Activated CD8-positive, alpha-beta T cell treated with anti-CD3 and anti-CD28 coated beads for 36 hours (primary cell): Measurements from ENCODE around the gene SUGCT. TPM values are rescaled to one million over a fixed set of nuclear protein-coding genes. Genes with fewer than 3 reads are reported as not detected.

Experiments used
- ATAC-seq: fragments of 200-7000 bp; cut with Tn5 transposase; one replicate; pipeline ENCODE4 v1.10.0; 2021; ENCODE audit warnings: mild to moderate bottlenecking, moderate library complexity
- CTCF ChIA-PET: fragments of 350-600 bp; sonication (Branson Sonifier 250); formaldehyde crosslinking; loops from one replicate; lab custom pipeline; 2021; ENCODE audit warnings: antibody characterized with exemption; lab: Charles Lee
- POLR2A ChIA-PET: fragments of 350-600 bp; sonication (Branson Sonifier 250); formaldehyde crosslinking; loops from one replicate; lab custom pipeline; 2021; ENCODE audit warnings: antibody characterized with exemption; lab: Charles Lee
- DNase-seq: peaks from one replicate; pipeline ENCODE4 v3.0.0-alpha.2; 2020
- H3K27ac Mint-ChIP-seq: one replicate; pipeline ENCODE4 v1.8.0; 2021; ENCODE audit warnings: mild to moderate bottlenecking, mixed read lengths
- H3K27me3 Mint-ChIP-seq: one replicate; pipeline ENCODE4 v1.8.0; 2021; ENCODE audit warnings: mixed read lengths
- H3K36me3 Mint-ChIP-seq: one replicate; pipeline ENCODE4 v1.8.0; 2021; ENCODE audit warnings: low read depth, mixed read lengths
- H3K4me1 Mint-ChIP-seq: one replicate; pipeline ENCODE4 v1.8.0; 2021; ENCODE audit warnings: low read depth, mixed read lengths
- H3K4me3 Mint-ChIP-seq: one replicate; pipeline ENCODE4 v1.8.0; 2021; ENCODE audit warnings: mild to moderate bottlenecking, moderate library complexity, mixed read lengths
- H3K9me3 Mint-ChIP-seq: one replicate; pipeline ENCODE4 v1.8.0; 2021; ENCODE audit warnings: mixed read lengths
- intact Hi-C: fragments of 100-400 bp; cut with micrococcal nuclease; formaldehyde crosslinking; loops from one replicate; pipeline ENCODE4 v1.10.0; 2022
- total RNA-seq, 2 experiments: library from RNA; stranded (reverse); gene quantifications; one replicate each; pipeline ENCODE4 v1.2.3, GENCODE V29; 2021
- TF ChIP-seq, protein P1 (sequence below): fragments of 200-600 bp; IDR thresholded peaks from one replicate; pipeline ENCODE4 v1.8.0; 2022; ENCODE audit warnings: antibody characterized with exemption, mild to moderate bottlenecking

SUGCT gene
- total RNA-seq, 2 experiments from 2014 or later, result 1.6 to 2.0 TPM

DNA sequence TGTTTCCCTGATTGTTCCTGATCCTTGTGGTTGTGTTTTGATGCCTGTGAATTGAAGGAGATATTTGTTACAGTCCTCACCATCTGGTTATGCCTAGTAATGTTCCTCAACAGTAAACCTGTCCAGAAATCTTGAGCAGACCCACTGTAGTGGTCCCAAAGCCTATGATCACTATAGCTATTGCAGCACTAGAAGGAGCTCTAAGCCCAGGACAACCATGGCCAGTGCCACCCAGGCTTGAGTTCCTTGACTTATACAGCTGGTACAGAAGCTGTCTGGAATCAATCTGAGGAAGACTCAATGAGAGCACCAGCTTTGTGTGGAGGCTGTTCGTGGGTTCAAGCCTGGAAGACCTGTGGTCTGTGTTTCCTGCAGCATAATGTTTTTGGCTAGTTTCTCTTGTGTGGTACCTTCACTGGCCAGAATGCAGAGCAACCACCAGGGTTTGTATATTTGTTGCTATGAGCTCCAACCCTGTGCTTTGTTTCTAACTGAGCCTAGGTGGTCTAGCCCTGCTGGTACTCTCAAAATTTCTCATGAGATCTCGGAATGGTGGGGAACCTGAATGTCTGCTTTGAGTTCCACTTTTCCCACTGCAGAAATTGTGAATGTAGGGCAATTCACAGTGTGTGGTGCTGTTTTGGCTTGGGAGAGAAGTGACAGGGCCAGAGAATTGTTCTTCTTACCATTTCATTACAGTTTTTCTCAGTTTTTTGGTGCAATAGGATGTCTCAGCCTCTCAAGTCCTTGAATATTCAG, 355.2 kb downstream of the SUGCT start:
- no peaks in the 10 kb centered on the region for H3K9me3 Mint-ChIP-seq
- intact Hi-C loops, result no loop called here
- ChIA-PET POLR2A (no interaction called here), CTCF (no interaction called here)
- DNase-seq (no peak), ATAC-seq (no peak)
- H3K4me1 Mint-ChIP-seq, result no peaks in the 10 kb centered on the region
- no peaks in the 10 kb centered on the region for H3K27me3 Mint-ChIP-seq
- H3K36me3 Mint-ChIP-seq, result no peaks in the 10 kb centered on the region
- no peak overlapping the region for H3K27ac Mint-ChIP-seq
- no peak overlapping the region for H3K4me3 Mint-ChIP-seq
- TF ChIP-seq, protein P1, sequence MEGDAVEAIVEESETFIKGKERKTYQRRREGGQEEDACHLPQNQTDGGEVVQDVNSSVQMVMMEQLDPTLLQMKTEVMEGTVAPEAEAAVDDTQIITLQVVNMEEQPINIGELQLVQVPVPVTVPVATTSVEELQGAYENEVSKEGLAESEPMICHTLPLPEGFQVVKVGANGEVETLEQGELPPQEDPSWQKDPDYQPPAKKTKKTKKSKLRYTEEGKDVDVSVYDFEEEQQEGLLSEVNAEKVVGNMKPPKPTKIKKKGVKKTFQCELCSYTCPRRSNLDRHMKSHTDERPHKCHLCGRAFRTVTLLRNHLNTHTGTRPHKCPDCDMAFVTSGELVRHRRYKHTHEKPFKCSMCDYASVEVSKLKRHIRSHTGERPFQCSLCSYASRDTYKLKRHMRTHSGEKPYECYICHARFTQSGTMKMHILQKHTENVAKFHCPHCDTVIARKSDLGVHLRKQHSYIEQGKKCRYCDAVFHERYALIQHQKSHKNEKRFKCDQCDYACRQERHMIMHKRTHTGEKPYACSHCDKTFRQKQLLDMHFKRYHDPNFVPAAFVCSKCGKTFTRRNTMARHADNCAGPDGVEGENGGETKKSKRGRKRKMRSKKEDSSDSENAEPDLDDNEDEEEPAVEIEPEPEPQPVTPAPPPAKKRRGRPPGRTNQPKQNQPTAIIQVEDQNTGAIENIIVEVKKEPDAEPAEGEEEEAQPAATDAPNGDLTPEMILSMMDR, result no peak

DNA sequence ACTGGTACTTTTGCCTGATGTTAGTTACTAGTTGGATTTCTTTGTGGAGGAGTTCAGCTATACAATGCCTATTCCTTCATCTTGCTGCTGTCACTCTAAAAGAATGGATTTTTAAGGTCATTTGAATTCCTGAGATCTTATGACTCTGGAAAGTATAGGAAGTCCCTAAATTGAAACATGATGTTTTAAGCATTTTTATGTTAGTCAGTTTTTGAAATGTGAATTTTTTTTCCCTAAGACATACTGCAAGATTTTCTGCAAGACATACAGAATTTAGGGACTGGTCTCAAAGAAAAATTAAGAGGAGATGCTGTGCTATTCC, 355.8 kb downstream of the SUGCT start:
- Mint-ChIP-seq H3K9me3 (no peaks in the 10 kb centered on the region), H3K36me3 (no peaks in the 10 kb centered on the region), H3K4me3 (no peak overlapping the region), H3K4me1 (no peaks in the 10 kb centered on the region), H3K27ac (no peak overlapping the region), H3K27me3 (no peaks in the 10 kb centered on the region)
- TF ChIP-seq, protein P1, result no peak
- no peak for DNase-seq
- no peak for ATAC-seq
- intact Hi-C loops, result no loop called here
- ChIA-PET POLR2A (no interaction called here), CTCF (no interaction called here)

DNA sequence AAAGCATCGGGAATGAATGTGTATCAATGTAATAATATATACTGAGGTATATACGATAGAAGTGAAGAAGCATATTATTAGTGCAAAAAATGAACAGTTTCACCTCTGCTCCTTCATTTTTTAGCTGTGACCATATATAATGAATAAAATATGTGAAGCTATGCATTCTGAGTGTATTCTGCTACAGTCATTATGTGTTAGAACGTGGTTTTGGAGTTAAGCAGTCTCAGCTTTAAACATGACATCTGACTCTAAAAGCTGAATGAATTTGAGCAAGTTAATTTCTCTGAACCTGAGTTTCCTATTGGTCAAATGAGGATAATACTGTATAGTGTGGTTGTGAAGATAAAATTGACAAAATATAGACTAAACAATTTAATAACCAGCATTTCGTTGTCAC, 358.1 kb downstream of the SUGCT start:
- Mint-ChIP-seq H3K9me3 (no peaks in the 10 kb centered on the region), H3K4me3 (no peak overlapping the region), H3K27ac (no peak overlapping the region), H3K36me3 (no peaks in the 10 kb centered on the region), H3K4me1 (no peaks in the 10 kb centered on the region), H3K27me3 (no peaks in the 10 kb centered on the region)
- ATAC-seq, result no peak
- POLR2A ChIA-PET, result no interaction called here
- TF ChIP-seq, protein P1, result no peak
- intact Hi-C loops, result no loop called here
- DNase-seq, result no peak
- CTCF ChIA-PET, result no interaction called here

DNA sequence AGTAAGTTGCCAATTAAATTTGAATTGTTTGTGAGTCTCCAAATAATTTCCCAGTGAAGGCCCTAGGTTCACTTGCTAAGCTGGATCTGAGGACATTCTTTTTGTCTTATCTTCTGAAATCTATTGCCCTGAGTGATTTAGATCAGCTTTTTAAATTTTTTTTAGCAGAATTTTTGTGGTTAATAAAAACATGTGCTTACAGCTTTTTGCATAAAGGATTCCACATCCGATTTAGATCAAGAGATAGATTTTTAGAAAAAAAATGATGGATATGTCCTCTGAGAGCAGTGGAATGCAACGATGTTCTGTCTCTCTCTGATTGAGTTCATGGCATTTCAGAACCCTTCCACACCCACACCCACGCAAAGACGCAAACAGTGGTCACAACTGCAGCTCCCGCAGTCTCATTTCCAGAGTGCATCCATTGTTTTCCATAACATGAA, 358.8 kb downstream of the SUGCT start:
- Mint-ChIP-seq H3K36me3 (no peaks in the 10 kb centered on the region), H3K27ac (no peak overlapping the region), H3K27me3 (no peaks in the 10 kb centered on the region), H3K9me3 (no peaks in the 10 kb centered on the region), H3K4me3 (no peak overlapping the region), H3K4me1 (no peaks in the 10 kb centered on the region)
- intact Hi-C loops, result no loop called here
- TF ChIP-seq, protein P1, result no peak
- DNase-seq (no peak), ATAC-seq (no peak)
- POLR2A ChIA-PET, result no interaction called here
- CTCF ChIA-PET, result no interaction called here

DNA sequence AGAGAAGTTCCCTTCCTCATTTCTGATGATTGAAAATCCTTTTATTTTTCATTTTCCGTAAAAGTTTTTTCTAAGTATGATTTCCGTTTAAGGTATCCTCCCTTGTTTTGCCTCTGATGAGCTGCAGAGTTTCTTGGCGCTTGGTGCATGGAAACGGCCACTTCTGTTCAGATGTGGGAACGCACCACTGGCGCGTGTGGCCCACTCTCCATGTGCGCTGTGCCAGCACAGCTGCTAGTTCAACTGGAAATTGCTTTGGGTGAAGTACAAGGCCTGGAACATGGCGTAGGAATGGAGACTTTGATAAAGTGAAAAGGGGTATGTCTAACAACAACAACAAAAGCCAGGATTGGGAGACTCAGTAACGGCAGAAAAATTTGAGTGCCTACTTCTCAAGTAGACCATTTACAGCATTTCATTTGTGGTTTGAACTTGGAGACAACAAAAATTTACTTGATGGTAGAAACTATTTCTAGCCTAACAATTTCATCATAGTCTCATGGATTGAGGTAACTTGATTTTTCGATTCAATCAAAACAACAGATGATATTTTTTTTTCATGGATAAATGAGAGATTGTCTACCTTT, 364.2 kb downstream of the SUGCT start:
- POLR2A ChIA-PET, result no interaction called here

More for the DNA sequence above, 364.2 kb downstream of the SUGCT start:
- intact Hi-C loops, result no loop called here
- H3K27ac Mint-ChIP-seq, result no peak overlapping the region
- TF ChIP-seq, protein P1, result no peak
- ATAC-seq (no peak), DNase-seq (no peak)
- H3K36me3 Mint-ChIP-seq, result no peaks in the 10 kb centered on the region
- H3K9me3 Mint-ChIP-seq, result no peaks in the 10 kb centered on the region
- H3K27me3 Mint-ChIP-seq, result no peaks in the 10 kb centered on the region
- H3K4me1 Mint-ChIP-seq, result no peaks in the 10 kb centered on the region
- CTCF ChIA-PET, result interaction anchor here (1.5 kb wide), 1 partner anchor 9 kb away, joined by 5 read pairs; no protein-coding TSS in a partner anchor
- H3K4me3 Mint-ChIP-seq, result no peak overlapping the region
